ENCODE measurements around the gene PPP1CA.

DNA sequence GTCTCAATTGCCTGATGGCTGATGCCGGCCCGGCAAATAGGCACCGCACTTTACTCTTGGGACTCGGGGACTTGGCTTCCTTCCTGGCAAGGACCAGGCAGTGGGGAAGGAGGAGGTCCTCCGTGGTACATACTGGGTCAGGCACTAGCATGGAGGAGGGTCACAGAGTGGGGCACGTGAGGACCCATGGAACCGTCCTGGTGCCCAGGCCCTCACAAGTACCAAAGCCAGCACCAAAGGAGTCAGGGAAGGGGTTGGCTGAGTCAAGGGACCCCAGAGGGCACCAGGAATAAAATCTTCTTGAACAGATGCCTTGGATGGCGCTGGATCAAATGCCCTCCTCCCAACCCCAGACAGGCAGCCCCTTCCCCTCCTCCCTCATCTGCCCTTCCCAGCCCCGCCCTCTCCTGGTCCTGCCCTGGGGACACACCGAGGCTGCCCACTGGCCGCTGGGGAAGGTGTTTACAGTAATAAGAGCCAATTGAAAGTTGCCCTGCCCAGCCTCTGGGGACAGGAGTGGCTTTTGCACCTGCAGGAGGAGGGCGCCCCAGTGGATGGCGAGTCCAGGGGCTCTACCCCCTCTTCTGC, 8.2 kb upstream of the PPP1CA start:
- TF ChIP-seq, protein P1, sequence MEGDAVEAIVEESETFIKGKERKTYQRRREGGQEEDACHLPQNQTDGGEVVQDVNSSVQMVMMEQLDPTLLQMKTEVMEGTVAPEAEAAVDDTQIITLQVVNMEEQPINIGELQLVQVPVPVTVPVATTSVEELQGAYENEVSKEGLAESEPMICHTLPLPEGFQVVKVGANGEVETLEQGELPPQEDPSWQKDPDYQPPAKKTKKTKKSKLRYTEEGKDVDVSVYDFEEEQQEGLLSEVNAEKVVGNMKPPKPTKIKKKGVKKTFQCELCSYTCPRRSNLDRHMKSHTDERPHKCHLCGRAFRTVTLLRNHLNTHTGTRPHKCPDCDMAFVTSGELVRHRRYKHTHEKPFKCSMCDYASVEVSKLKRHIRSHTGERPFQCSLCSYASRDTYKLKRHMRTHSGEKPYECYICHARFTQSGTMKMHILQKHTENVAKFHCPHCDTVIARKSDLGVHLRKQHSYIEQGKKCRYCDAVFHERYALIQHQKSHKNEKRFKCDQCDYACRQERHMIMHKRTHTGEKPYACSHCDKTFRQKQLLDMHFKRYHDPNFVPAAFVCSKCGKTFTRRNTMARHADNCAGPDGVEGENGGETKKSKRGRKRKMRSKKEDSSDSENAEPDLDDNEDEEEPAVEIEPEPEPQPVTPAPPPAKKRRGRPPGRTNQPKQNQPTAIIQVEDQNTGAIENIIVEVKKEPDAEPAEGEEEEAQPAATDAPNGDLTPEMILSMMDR (IDR thresholded peaks at IDR 0.05): no peak
- TF ChIP-seq EZH2 (IDR thresholded peaks at IDR 0.05; ENCODE audit: borderline replicate concordance, insufficient read depth, low read depth, low read length, poor library complexity, severe bottlenecking): no peak

Measured in B cell (primary cell).